Measurements from ENCODE around the gene FNIP2.

Gene FNIP2

DNA sequence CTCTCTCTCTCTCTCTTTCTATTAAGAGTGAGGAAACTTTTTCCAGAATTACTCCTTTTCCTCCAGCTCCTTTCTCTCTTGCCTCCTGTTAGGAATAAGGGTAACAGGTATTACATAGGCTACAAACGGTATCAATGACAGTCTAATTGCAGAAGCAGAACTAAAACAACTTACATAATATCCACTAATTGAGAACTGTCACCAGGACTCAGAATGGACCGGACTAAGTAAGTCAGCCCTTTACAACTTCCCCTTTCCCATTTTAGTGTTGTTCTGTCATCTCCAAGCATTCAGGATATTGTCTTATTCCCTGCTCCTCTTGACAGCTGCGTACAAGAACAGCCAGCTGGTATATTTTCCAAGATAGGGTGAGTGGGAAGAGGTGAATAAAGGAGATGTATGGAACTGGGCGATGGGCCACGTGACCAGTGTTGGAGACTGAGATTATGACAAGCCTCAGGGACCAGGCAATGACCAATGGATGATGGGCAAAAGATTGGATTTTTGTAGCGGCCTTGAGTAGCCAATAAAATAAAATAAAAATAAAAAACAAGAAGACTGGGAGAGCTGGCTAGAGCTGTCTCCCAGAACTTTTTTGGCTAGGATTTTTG is 2.3 kb upstream of the FNIP2 start:
- TF ChIP-seq, protein P1, sequence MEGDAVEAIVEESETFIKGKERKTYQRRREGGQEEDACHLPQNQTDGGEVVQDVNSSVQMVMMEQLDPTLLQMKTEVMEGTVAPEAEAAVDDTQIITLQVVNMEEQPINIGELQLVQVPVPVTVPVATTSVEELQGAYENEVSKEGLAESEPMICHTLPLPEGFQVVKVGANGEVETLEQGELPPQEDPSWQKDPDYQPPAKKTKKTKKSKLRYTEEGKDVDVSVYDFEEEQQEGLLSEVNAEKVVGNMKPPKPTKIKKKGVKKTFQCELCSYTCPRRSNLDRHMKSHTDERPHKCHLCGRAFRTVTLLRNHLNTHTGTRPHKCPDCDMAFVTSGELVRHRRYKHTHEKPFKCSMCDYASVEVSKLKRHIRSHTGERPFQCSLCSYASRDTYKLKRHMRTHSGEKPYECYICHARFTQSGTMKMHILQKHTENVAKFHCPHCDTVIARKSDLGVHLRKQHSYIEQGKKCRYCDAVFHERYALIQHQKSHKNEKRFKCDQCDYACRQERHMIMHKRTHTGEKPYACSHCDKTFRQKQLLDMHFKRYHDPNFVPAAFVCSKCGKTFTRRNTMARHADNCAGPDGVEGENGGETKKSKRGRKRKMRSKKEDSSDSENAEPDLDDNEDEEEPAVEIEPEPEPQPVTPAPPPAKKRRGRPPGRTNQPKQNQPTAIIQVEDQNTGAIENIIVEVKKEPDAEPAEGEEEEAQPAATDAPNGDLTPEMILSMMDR (IDR thresholded peaks at IDR 0.05): no peak
- Histone ChIP-seq H3K27ac (peak overlapping the region; percentile 42), H3K9me3 (no peaks in the 10 kb centered on the region), H3K4me3 (ENCODE audit: low read depth in 1 of 2, low read length in 1 of 2) (no peak overlapping the region), H3K27me3 (peaks cover 14% of the 10 kb centered on the region), H3K36me3 (no peaks in the 10 kb centered on the region), H3K4me1 (ENCODE audit: control insufficient read depth in 1 of 2, insufficient read depth in 1 of 2, low read depth in 1 of 2, low read length in 1 of 2) (peaks cover 17 to 27% of the 10 kb centered on the region in 2 experiments)

DNA sequence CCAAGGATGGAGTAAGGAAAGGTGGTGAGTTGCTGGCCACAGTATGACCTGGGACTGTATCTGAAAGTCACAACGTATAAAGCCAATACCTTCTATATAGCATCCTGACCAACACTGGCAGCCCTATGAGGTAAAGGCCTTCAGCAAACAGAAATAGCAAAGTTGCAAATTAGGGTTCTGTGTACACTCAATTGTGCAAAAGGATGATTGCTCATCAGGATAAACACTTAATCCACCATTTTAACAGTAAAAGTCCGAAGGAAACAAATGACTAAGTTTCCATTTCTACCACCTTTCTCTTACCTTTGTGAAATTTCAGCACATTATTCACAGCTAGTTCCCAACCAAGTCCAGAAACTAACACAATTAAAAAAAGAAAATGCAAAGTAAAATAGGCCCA is 1.4 kb upstream of the FNIP2 start:
- H3K27me3 ChIP-seq: peaks cover 14% of the 10 kb centered on the region
- no peak overlapping the region for H3K27ac ChIP-seq
- no peak overlapping the region for H3K4me3 ChIP-seq (ENCODE audit: low read depth in 1 of 2, low read length in 1 of 2)
- no peaks in the 10 kb centered on the region for H3K36me3 ChIP-seq
- H3K9me3 ChIP-seq: no peaks in the 10 kb centered on the region
- TF ChIP-seq, protein P1 (IDR thresholded peaks at IDR 0.05): no peak
- peaks cover 17 to 27% of the 10 kb centered on the region in 2 experiments for H3K4me1 ChIP-seq (ENCODE audit: control insufficient read depth in 1 of 2, insufficient read depth in 1 of 2, low read depth in 1 of 2, low read length in 1 of 2)

DNA sequence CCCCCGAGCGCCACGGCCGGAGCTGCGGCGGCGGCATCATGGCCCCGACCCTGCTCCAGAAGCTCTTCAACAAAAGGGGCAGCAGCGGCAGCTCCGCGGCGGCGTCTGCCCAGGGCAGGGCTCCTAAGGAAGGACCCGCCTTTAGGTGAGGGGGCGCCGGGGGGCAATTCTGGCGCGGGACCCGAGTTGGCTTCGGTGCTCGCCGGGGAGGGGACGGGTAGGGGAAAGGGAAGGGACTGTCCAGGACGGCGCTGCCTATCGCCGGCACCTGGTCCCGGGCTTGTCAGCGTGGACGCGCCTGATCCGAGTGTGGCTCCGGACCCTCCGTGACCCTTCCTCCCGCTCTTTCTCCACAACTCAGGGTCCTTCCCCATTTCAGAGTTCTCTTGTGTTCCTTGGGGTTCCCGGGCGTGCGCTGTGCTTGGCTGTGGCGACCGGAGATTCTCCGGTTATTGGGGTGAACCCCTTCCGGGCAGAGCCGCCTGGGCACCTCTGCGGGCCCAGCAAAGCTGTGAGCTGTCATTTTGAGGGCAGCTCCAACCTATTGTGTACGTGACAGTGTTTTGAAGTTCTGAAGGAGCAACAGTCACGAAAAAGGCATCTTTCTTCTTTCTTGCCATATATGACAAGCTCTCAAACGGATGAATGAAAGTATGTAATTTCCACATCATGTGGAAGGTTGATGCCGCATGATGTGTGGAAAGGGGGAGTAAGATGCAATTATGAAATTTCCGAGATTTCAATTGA is 522 bp downstream of the FNIP2 start:
- Histone ChIP-seq H3K4me3 (ENCODE audit: low read depth in 1 of 2, low read length in 1 of 2) (peak overlapping the region; percentile 67 to 75), H3K27me3 (peaks cover 14% of the 10 kb centered on the region), H3K4me1 (ENCODE audit: control insufficient read depth in 1 of 2, insufficient read depth in 1 of 2, low read depth in 1 of 2, low read length in 1 of 2) (peaks cover 17 to 27% of the 10 kb centered on the region in 2 experiments), H3K9me3 (no peaks in the 10 kb centered on the region), H3K27ac (no peak overlapping the region), H3K36me3 (no peaks in the 10 kb centered on the region)
- TF ChIP-seq, protein P1 (IDR thresholded peaks at IDR 0.05): no peak

DNA sequence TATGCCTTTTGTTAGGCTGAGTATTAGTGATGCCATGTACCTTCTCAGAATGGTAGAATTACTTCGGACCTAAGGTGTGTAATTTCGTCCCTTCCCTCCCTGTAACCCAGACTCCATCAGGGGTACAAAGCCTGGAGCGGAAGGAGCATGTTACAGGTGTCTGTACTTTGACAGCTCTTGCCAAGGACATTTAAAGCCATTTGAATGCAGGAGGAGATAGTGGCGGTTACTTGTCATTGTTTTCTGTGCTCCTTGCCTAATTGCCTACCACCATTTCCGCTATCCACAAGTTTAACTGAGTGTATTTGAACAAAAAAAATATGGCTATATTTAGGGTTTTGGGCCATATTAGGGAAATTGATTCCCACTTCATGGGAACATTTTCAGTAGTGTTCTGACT is 1.8 kb downstream of the FNIP2 start:
- no peaks in the 10 kb centered on the region for H3K9me3 ChIP-seq
- H3K27ac ChIP-seq: no peak overlapping the region
- H3K4me3 ChIP-seq (ENCODE audit: low read depth in 1 of 2, low read length in 1 of 2): no peak overlapping the region
- peaks cover 14% of the 10 kb centered on the region for H3K27me3 ChIP-seq
- H3K4me1 ChIP-seq (ENCODE audit: control insufficient read depth in 1 of 2, insufficient read depth in 1 of 2, low read depth in 1 of 2, low read length in 1 of 2): peaks cover 17 to 27% of the 10 kb centered on the region in 2 experiments
- TF ChIP-seq, protein P1 (IDR thresholded peaks at IDR 0.05): no peak
- H3K36me3 ChIP-seq: no peaks in the 10 kb centered on the region

DNA sequence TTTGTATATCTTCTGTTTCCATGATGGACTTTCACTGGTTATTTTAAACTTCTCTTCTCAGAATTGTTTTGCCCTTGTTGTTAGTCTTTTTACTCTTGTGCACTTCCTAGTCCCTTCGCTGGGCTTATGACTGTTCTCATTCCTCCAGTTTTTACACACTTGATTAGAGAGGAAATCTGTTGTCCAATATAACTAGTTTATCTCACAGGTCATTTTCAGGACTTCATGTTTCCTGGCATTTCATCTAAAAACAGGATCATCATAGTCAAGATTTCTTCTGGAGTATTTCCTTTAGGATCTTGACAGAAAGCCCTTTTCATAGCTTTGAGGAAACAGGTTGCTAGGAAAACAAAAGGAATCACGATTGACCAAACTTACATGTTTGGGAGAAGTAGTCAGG is 3.0 kb downstream of the FNIP2 start:
- H3K27ac ChIP-seq: no peak overlapping the region
- H3K27me3 ChIP-seq: peaks cover 14% of the 10 kb centered on the region
- no peak overlapping the region for H3K4me3 ChIP-seq (ENCODE audit: low read depth in 1 of 2, low read length in 1 of 2)
- no peaks in the 10 kb centered on the region for H3K9me3 ChIP-seq
- TF ChIP-seq, protein P1 (IDR thresholded peaks at IDR 0.05): no peak
- H3K36me3 ChIP-seq: no peaks in the 10 kb centered on the region
- peaks cover 17 to 19% of the 10 kb centered on the region in 2 experiments for H3K4me1 ChIP-seq (ENCODE audit: control insufficient read depth in 1 of 2, insufficient read depth in 1 of 2, low read depth in 1 of 2, low read length in 1 of 2)

All from neutrophil (primary cell).